Liver (tissue), 9 donors: Measurements from ENCODE around the gene GLTPD2. TPM values are rescaled to one million over a fixed set of nuclear protein-coding genes. Genes with fewer than 3 reads are reported as not detected.

ENCODE experiments used
- DNase-seq: peaks from one replicate; pipeline ENCODE4 v3.0.0-alpha.2; 2017; ENCODE audit warnings: low spot score
- H3K27ac ChIP-seq, 2 donors: one replicate each; pipeline ENCODE4 v1.7.0; 2013; ENCODE audit warnings: inconsistent platforms in 2 of 2, low read length in 2 of 2, control low read depth in 1 of 2, low read depth in 1 of 2, mild to moderate bottlenecking in 1 of 2
- H3K27me3 ChIP-seq, 4 donors: one replicate each; pipeline versions ENCODE4 v1.6.1 to v1.7.0; 2013; ENCODE audit warnings: low read length in 3 of 4, inconsistent platforms in 1 of 4, mild to moderate bottlenecking in 1 of 4, moderate library complexity in 1 of 4; ENCODE audit not compliant: control insufficient read depth in 4 of 4, insufficient read depth in 4 of 4
- H3K36me3 ChIP-seq, 4 donors: one replicate each; pipeline versions ENCODE4 v1.6.1 to v1.7.0; 2013; ENCODE audit warnings: low read length in 3 of 4, mild to moderate bottlenecking in 3 of 4, low read depth in 1 of 4, moderate library complexity in 1 of 4; ENCODE audit not compliant: control insufficient read depth in 4 of 4, insufficient read depth in 3 of 4
- H3K4me1 ChIP-seq, 4 donors: one replicate each; pipeline versions ENCODE4 v1.6.1 to v1.7.0; 2013; ENCODE audit warnings: low read length in 3 of 4, mild to moderate bottlenecking in 3 of 4, moderate library complexity in 1 of 4; ENCODE audit not compliant: control insufficient read depth in 4 of 4, insufficient read depth in 4 of 4
- H3K4me3 ChIP-seq, 3 donors: one replicate each; pipeline versions ENCODE4 v1.6.1 to v1.7.0; 2013; ENCODE audit warnings: low read length in 3 of 3, control low read depth in 1 of 3, low read depth in 1 of 3, mild to moderate bottlenecking in 1 of 3
- H3K9ac ChIP-seq, 2 donors: one replicate each; pipeline ENCODE4 v1.7.0; 2013; ENCODE audit warnings: low read length in 2 of 2, mild to moderate bottlenecking in 2 of 2, moderate library complexity in 2 of 2, control low read depth in 1 of 2, low read depth in 1 of 2
- H3K9me3 ChIP-seq, 4 donors: one replicate each; pipeline versions ENCODE4 v1.6.1 to v1.7.0; 2013; ENCODE audit warnings: low read length in 3 of 4; ENCODE audit not compliant: control insufficient read depth in 4 of 4
- CTCF ChIP-seq: fragments of 150-350 bp; IDR thresholded peaks from 2 replicates; pipeline ENCODE4 v1.5.1; 2017; ENCODE audit warnings: improper control_type of control experiment, low read depth, low read length; ENCODE audit not compliant: missing input control
- EGR1 ChIP-seq, 2 donors: IDR thresholded peaks; 2 replicates each; pipeline ENCODE4 v1.6.1; 2016 to 2018; ENCODE audit warnings: antibody characterized with exemption in 2 of 2, low read depth in 2 of 2
- FOXA1 ChIP-seq: IDR thresholded peaks from 2 replicates; pipeline ENCODE4 v1.6.1; 2016; ENCODE audit warnings: antibody characterized with exemption
- FOXA2 ChIP-seq: IDR thresholded peaks from 2 replicates; pipeline ENCODE4 v1.6.1; 2016; ENCODE audit warnings: antibody characterized with exemption
- JUND ChIP-seq, 2 donors: IDR thresholded peaks; 2 replicates each; pipeline ENCODE4 v1.6.1; 2016; ENCODE audit warnings: antibody characterized with exemption in 2 of 2
- MAX ChIP-seq: IDR thresholded peaks from 2 replicates; pipeline ENCODE4 v1.6.1; 2016; ENCODE audit warnings: antibody characterized with exemption
- RAD21 ChIP-seq, 2 donors: IDR thresholded peaks; 2 replicates each; pipeline ENCODE4 v1.6.1; 2016; ENCODE audit warnings: antibody characterized with exemption in 2 of 2, mild to moderate bottlenecking in 2 of 2
- RXRA ChIP-seq, 2 donors: IDR thresholded peaks; 2 replicates each; pipeline ENCODE4 v1.6.1; 2017 to 2018; ENCODE audit warnings: antibody characterized with exemption in 2 of 2, mild to moderate bottlenecking in 1 of 2
- TAF1 ChIP-seq: conservative IDR thresholded peaks from 2 replicates; pipeline ENCODE4 v1.6.1; 2016; ENCODE audit warnings: antibody characterized with exemption, mild to moderate bottlenecking
- YY1 ChIP-seq: IDR thresholded peaks from 2 replicates; pipeline ENCODE4 v1.6.1; 2016; ENCODE audit warnings: antibody characterized with exemption, mild to moderate bottlenecking
- ZBTB33 ChIP-seq: IDR thresholded peaks from 2 replicates; pipeline ENCODE4 v1.6.1; 2016; ENCODE audit warnings: antibody characterized with exemption
- WGBS: extraction: QIAGEN DNeasy Blood & Tissue Kit; methylation state at CpG from one replicate; pipeline ENCODE4 v1.1.7; 2013; 5-methylcytosine and 5-hydroxymethylcytosine counted together
- polyA plus RNA-seq, 2 donors: library from polyadenylated mRNA; stranded (reverse) in 1 of 2; unstranded in 1 of 2; fragments of 200-250 nt in 1 of 2; fragments of >200 nt in 1 of 2; fragmentation: Nextera tagmentation in 1 of 2; extraction: Ambion mirVana in 1 of 2; gene quantifications; one replicate each; pipeline versions ENCODE4 v1.2.1 to v1.2.3, GENCODE V29; 2013 to 2015
- total RNA-seq, 2 donors: library from RNA; depleted of rRNA; stranded (reverse); fragments of >200 nt; gene quantifications; one replicate each; pipeline ENCODE4 v1.2.3, GENCODE V29; 2014
- TF ChIP-seq, protein P1 (sequence below): IDR thresholded peaks from 2 replicates; pipeline ENCODE4 v1.6.1; 2016; ENCODE audit warnings: antibody characterized with exemption, mild to moderate bottlenecking
- TF ChIP-seq, protein P2 (sequence below): IDR thresholded peaks from 2 replicates; pipeline ENCODE4 v1.6.1; 2016; ENCODE audit warnings: antibody characterized with exemption
- donor health status: healthy.
- donor health status: healthy.
- donor health status: healthy.
- donor health status: healthy.
- donor health status: healthy.

The GLTPD2 gene
- total and polyA plus RNA-seq, 4 donors, result 15.1 to 63.2 (median 25.7) TPM

- Histone ChIP-seq H3K36me3 (peaks cover 0 to 5% (median 1%) of the 10 kb centered on the region in 4 donors), H3K9me3 (no peaks in the 10 kb centered on the region), H3K27ac (no peak overlapping the region), H3K9ac (peak overlapping the region; percentile 10 to 54), H3K27me3 (no peaks in the 10 kb centered on the region), H3K4me3 (peak overlapping the region; percentile 67 to 87 (median 69)), H3K4me1 (peaks cover 10 to 24% (median 17%) of the 10 kb centered on the region in 4 donors)
- TF ChIP-seq TAF1 (no peak), JUND (IDR thresholded peaks at IDR 0.05) (no peak), MAX (no peak), RXRA (IDR thresholded peaks at IDR 0.05) (no peak), FOXA2 (no peak), FOXA1 (no peak), CTCF (no peak), EGR1 (IDR thresholded peaks at IDR 0.05; ENCODE audit: low read depth in 2 of 2) (no peak), RAD21 (IDR thresholded peaks at IDR 0.05) (no peak)
- TF ChIP-seq, protein P1, sequence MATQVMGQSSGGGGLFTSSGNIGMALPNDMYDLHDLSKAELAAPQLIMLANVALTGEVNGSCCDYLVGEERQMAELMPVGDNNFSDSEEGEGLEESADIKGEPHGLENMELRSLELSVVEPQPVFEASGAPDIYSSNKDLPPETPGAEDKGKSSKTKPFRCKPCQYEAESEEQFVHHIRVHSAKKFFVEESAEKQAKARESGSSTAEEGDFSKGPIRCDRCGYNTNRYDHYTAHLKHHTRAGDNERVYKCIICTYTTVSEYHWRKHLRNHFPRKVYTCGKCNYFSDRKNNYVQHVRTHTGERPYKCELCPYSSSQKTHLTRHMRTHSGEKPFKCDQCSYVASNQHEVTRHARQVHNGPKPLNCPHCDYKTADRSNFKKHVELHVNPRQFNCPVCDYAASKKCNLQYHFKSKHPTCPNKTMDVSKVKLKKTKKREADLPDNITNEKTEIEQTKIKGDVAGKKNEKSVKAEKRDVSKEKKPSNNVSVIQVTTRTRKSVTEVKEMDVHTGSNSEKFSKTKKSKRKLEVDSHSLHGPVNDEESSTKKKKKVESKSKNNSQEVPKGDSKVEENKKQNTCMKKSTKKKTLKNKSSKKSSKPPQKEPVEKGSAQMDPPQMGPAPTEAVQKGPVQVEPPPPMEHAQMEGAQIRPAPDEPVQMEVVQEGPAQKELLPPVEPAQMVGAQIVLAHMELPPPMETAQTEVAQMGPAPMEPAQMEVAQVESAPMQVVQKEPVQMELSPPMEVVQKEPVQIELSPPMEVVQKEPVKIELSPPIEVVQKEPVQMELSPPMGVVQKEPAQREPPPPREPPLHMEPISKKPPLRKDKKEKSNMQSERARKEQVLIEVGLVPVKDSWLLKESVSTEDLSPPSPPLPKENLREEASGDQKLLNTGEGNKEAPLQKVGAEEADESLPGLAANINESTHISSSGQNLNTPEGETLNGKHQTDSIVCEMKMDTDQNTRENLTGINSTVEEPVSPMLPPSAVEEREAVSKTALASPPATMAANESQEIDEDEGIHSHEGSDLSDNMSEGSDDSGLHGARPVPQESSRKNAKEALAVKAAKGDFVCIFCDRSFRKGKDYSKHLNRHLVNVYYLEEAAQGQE, result no peak
- TF ChIP-seq, protein P2, sequence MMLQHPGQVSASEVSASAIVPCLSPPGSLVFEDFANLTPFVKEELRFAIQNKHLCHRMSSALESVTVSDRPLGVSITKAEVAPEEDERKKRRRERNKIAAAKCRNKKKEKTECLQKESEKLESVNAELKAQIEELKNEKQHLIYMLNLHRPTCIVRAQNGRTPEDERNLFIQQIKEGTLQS, result no peak
- 2% methylated on average over 16 of the region's 16 CpGs for WGBS
- DNase-seq, result no peak
Observed at GRCh38 chr17:4806456-4806776, 17.7 kb downstream of the GLTPD2 start.

GRCh38 chr17:4806777-4807604 lies 18.2 kb downstream of the GLTPD2 start, which contains the start of gene PLD2:
TSS of gene PLD2 (plus strand) at chr17:4807152. CDS start at chr17:4807773, 621 bp downstream.
- Histone ChIP-seq H3K9ac (peak within 1 kb of the TSS; percentile 10 to 54), H3K27me3 (no peaks in the 10 kb centered on the region), H3K27ac (peak within 1 kb of the TSS; percentile 35 to 59), H3K9me3 (no peaks in the 10 kb centered on the region), H3K4me3 (peak within 1 kb of the TSS; percentile 67 to 87 (median 69)), H3K4me1 (peaks cover 10 to 24% (median 17%) of the 10 kb centered on the region in 4 donors), H3K36me3 (peaks cover 0 to 5% (median 1%) of the 10 kb centered on the region in 4 donors)
- DNase-seq, result peak; percentile 81
- TF ChIP-seq CTCF (no peak), EGR1 (IDR thresholded peaks at IDR 0.05; ENCODE audit: low read depth in 2 of 2) (no peak), FOXA1 (no peak), ZBTB33 (no peak), TAF1 (no peak), MAX (no peak), YY1 (no peak)
- TF ChIP-seq, protein P2, result no peak
- under 1% methylated on average over 106 of the region's 106 CpGs for WGBS
